NCI-H1694 treated with DMSO at 0.1 percent for 48 hours (cell line): ENCODE measurements around the gene DLL4.
"Not testable (repeated sequence)": the region's sequence is repeated elsewhere in the genome, so short reads cannot be mapped to it uniquely, and the experiment has no call there.

ENCODE experiments used
- DNase-seq: peaks from one replicate; lab custom pipeline; 2025; lab: John Stamatoyannopoulos, UW

DLL4 gene

DNA sequence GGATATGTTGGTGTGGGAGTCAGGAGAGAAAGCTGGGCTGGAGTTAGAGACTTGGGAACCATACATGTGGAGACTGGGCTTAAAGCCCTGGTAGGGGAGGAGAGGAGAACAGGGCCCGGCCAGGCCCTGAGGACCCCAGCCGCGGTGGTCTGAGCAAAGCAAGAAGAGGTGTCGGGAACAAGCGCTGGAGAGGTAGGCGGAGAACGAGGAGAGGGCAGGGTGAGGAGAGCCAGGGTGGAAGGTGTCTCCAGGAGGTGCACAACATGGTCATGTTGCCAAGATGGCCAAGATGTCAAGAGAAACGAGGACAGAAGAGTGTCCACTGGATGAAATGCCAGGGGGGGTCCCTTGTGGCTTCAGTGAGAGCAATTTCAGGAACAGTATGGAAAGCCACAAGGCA, 29.6 kb downstream of the DLL4 start:
- no peak for DNase-seq

DNA sequence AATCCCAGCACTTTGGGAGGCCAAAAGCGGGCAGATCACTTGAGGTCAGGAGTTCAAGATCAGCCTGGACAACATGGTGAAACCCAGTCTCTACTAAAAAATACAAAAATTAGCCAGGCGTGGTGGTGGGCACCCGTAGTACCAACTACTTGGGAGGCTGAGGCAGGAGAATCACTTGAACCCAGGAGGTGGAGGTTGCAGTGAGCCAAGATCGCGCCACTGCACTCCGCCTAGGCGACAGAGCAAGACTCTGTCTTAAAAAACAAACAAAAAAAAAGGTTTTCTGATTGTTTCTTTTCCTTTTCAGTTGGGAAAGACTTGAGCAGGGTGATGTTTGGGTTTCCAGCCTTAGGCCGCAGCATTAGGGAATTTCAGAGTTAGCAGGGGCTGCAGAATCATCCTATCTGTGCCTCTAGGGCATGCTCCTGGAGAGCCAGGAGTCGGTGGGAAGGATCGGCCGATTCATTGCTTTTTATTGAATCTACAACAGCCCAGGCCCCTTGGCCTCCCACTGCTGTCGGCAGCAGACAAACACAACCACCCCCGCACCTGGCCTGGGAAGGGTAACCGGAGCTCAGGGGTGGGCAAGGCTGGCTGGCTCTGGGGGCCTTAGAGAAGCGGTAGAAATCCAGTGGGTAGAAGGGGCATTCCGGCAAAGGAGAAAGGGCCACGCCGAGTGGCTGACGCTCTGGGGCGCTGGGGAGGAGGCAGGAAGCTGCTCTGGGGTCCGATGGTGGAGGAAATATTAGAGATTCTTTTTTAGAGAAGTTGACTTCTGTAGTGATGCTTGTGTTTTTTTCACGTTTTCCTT, 30.4 kb downstream of the DLL4 start:
- no peak for DNase-seq

DNA sequence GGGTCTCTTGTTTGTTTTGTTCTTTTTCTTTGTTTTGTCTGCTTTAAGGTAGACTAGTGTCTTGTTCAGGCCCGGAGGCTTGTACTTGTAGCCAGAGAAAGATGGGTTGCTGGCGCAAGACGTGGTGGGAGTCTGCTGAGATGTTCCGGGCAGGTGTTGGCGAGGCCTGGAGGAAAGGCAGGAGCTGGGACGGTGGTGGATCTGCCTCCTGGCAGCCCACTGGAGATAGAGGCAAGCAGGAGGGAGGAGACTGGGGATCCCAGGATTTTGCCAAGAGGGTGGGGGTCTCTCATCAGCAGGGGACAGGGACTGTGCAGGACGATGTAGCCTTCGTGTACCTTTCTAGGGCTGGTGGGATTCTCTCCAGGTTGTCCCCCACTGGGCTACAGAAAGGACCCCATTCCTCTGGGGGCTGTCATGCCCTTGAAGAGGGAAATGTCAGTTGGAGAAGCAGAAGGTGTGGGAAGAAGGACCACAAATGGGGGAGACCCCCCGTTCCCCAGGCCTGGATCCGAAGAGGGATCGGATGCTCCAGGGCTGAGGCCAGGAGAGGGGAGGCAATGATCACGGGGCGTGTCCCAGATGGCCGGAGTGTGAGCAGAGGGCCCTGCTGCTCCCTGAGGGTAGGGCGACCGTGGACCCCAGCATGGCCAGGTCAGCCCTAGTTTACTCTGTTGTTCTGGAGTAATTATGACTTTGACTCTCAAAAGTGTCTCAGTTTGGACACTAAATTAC, 31.2 kb downstream of the DLL4 start:
- no peak for DNase-seq

DNA sequence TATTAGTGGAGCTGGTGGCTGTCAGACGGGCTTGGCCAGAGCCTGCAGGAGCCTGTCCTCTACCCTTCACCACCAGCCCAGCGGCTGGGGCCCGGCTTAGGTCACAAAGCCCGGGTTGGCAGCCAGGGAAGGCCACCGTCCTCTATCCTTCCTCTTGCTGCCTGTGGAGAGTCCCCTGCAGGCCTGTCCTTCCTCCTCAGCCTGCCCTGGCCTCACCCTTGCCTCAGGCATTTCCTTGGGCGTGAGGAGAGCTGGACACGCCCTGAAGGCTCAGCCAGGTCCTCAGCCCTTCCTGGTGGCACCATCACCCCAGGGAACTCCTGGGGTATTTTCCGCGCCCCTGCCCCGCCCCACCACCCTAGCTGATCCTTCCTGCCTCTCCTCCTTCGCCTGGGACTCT, 31.8 kb downstream of the DLL4 start:
- DNase-seq: no peak

DNA sequence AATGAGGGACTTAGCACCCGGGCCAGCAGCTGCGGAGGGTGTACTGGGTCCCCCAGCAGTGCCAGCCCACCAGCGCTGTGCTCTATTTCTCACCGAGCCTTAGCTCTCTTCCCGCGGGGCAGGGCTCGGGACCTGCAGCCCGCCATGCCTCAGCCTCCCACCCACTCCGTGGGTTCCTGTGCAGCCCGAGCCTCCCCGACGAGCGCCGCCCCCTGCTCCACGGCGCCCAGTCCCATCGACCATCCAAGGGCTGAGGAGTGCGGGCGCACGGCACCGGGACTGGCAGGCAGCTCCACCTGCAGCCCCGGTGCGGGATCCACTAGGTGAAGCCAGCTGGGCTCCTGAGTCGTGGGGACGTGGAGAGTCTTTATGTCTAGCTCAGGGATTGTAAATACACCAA, 32.6 kb downstream of the DLL4 start:
- not testable (repeated sequence) for DNase-seq

DNA sequence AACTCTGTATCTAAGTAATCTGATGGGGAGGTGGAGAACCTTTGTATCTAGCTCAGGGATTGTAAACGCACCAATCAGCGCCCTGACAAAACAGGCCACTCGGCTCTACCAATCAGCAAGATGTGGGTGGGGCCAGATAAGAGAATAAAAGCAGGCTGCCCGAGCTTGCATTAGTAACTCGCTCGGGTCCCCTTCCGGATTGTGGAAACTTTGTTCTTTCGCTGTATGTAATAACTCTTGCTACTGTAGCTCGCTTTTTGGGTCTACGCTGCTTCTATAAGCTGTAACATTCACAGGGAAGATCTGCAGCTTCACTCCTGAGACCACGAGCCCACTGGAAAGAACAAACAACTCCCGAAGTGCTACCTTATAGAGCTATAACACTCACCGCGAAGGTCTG, 33.2 kb downstream of the DLL4 start:
- not testable (repeated sequence) for DNase-seq

DNA sequence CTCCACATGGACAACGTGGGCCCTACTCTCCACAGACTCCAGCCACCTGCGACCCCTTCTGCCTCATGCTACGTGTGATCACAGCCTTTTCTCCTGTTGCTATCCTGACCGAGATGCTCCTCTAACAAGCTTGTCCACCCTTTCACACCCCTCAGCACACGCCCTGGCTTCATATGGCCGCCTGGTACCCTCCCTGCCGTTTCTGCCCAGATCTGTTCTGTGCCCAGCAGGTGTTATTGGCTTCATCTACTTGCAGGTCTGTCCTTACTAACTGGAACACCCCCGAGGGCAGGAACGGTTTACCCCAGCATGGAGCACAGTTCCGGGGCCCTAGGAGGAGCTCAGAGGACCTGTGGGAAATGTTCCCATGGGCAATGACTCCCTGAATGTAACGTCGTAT, 34.1 kb downstream of the DLL4 start:
- no peak for DNase-seq

DNA sequence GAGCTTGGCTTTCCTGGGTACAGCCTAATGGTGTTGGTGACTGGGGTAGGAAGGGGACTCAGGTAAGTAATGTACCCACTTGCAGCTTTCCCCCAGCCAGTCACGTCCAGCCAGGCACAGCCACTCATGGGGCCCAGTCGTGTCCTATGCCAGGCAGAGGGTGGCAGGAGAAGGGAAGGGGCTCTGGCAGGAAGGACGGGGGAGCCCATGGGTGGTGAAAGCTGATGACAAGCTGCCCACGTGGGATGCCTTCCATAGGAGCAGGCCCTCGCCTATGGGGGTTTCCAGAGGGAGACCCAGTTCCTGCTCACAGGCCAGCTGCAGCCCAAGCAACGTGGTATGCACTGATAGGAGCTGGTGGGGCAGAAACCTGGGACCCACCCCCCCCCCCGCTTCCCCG, 34.9 kb downstream of the DLL4 start:
- no peak for DNase-seq

DNA sequence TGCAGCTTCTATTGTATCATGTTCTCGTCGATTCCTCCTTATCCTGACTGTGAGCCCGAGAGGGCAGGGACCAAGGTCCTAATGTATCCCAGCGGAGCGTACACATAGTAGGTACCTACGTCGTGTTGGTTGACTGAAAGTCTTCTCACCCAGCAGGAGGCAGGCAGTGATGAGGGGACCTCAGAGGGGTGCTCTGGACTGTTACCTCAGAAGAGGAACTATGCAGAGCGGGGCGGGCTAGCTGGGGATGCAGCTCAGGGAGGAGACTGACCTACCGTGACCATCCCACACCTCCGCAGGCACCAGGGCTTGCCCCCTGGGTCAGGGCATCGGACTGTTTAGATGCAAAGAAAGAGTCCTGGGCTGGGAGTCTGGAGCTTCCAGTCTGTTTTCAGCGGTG, 35.5 kb downstream of the DLL4 start:
- DNase-seq: no peak

DNA sequence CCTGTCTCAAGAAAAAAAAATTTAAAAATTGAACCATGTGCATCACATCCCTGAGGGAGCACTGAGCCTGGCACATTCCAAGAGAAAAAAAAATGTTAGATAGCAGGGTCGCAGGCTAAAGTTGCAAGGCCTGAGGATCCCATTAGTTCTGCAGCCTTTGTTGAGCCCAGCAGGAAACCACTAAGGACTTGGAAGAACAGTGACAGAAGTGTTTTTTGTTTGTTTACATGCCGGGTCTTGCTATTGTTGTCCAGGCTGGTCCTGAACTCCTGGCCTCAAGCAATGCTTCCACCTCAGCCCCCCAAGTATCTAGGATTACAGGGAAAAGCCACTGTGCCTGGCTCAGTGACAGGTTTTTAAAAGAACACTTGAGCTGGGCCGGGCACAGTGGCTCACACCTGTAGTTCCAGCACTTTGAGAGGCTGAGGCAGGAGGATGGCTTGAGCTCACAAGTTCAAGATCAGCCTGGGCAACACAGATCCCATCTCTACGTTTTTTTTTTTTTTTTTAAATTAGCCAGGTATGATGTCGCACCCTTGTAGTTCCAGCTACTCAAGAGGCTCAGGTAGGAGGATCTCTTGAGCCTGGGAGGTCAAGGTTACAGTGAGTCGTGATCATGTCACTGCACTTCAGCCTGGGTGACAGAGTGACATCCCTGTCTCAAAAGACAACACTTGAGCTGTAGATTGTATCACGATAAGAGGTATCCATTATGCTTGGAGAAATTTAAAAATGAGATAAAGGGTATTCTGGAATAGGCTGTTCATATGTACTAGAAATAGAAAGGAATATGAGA, 39.3 kb downstream of the DLL4 start:
- no peak for DNase-seq

DNA sequence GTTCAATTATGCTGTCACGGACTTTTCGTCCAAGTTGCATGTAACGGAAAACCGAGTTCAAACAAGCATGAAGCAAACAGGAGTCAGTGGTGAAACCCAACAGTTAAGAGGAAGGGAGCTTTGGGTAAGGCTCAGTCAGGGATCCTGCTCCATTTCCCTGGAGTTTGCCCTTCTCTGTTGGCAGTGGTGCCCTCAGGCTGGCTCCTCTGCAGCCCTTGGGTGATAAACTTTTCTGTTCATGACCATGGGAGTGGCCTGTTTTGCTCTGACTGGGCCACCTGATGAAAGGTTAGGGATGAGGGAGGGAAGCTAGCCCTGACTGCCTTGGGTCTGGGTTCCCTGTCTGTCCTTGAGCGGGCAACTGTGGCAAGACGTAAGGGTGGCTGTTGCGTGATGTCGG, 40.2 kb downstream of the DLL4 start:
- no peak for DNase-seq

DNA sequence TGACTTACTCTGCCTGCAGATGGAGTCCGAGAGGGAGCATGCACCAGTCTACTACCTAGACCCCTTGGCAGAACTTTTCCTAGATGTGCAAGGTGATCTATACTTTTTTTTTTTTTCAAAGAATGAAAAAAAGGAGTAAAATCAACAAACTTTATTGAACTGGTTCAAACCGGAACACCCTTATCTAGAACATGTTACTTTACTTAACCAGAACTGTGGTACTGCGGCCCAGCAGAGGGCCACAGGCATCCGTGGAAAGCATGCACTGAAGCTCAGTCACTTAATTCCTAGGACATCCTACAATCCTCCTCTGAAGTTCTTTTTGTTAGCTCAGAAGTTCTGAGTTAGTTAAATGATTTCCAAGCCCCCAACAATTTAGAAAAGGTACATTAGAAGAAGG, 45.7 kb downstream of the DLL4 start:
- no peak for DNase-seq

DNA sequence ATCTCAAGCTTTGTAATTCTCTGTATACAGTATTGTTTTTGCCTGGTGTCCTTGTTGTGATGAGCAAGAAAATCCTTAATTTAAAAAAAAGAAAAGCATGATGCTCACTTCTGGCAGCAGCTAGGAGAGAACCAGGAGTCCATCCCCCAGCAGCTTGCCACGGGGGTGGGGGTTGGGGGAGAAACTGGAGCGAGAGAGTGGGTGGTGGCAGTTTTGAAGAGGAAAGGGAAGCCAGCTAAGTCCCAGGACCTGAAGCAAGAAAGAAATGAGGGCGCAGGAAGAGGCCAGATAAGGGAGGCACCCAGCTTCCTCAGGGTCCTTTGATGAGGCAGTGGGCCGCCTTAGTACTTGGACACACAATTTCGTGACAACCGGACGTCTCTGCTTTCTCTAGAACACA, 47.7 kb downstream of the DLL4 start:
- no peak for DNase-seq

DNA sequence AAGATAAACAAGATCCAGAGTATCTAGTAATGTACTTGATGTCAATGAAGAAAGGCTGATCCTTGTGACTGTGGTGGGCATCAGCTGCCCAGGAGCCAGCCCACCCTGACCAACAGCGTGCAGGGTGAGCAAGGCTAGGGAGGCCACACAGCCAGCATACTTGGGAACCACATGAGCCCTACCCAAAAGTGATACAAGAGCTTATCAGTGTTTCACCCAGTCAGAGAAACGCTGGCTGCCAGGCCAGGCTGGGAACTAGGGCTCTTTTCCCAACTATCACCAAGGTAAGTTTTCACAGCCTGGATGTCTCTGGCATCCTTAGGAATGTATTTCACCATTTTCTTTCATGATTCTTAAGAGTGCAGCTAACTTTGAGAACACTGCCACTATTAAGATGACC, 49.0 kb downstream of the DLL4 start:
- DNase-seq: no peak

DNA sequence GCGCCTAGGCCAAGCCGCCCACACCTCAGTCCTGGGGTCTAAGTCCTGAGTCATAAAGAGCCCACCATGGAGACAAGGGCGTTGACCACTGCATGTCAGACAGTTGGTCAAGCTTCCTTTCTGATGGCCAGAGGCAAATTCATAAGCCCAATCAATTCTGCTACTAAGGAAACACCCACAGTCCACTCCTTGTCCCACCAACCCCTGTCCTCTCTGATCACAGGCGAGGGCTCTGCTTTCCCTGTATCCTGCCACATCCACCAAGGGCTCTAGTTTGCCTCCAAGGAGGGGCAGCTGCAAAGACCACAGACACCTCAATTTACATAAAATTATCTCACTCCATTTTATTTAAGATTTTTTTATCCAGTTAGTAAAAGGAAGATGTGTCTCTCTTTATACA, 49.4 kb downstream of the DLL4 start:
- DNase-seq: no peak

DNA sequence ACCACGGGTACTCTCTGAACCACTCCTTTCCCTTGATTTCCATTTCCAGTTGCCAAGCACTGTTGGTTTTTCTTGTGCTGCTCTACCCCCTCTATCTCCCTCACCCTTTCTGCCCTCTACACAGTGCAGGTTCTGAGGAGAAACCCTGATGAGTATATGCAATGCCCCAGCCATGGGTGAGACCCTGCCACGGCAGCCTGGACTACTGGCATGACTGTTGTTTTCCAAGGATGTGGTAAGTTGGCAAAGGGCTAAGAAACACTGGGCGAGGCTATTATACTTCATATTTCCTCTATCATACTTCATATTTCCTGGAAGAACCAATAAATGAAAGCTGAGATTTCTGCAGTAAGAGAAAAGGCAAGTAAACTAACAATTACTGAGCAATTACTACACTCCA, 52.0 kb downstream of the DLL4 start:
- DNase-seq: no peak

DNA sequence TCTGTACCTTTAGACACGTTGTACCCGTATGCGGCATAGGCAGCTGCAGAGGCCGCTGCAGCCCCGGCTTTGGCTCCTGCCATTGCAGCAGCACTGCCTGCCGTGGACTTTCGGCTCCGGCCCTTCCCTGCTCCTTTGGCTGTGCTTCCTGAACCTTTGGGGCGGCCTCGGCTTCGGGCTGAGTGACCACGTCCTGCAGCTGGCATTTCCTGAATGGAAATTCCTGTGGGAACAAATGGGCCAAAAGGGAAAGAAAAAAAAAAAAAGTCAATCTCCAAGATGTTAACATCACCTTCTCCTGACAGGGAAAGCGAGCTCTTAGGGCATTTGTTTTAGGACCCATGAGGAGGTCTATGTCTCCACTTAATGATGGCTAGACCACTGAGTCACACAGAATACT, 53.7 kb downstream of the DLL4 start:
- DNase-seq: no peak

DNA sequence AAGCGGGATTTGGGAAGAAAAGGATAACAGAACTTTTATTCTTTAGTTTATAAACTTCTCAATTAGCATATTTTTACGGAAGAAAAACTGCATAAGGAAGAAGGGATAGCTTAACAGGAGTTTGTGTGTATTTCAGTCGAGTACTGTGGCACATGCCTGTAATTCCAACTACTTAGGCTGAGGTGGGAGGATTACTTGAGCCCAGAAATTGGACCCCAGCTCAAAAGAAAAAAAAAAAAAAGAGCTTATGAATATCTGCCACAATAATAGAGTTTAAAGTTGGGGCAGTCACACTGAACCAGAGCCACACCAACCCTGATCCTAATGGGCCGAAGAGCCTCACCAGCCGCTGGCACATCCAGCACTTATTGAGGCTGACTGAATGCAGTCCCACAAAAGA, 55.3 kb downstream of the DLL4 start:
- no peak for DNase-seq

DNA sequence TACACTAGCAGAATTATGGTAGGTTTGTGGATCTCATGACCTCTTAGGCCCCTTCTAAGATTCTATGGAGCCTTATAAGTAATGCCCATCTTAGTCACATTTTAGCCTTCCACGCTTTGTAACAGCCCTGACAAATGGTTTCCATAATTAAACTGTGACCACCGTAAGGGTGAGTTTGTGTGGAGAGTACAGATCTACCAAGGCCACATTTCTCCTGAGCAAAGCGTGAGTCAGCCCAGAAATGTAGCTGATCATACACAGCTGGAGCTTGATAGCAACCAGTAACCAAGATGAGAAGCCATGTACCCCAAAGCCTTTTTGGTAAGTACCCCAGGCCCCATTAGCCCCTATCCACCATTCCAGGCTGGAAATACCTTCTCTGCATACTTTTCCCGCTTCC, 55.8 kb downstream of the DLL4 start:
- no peak for DNase-seq

DNA sequence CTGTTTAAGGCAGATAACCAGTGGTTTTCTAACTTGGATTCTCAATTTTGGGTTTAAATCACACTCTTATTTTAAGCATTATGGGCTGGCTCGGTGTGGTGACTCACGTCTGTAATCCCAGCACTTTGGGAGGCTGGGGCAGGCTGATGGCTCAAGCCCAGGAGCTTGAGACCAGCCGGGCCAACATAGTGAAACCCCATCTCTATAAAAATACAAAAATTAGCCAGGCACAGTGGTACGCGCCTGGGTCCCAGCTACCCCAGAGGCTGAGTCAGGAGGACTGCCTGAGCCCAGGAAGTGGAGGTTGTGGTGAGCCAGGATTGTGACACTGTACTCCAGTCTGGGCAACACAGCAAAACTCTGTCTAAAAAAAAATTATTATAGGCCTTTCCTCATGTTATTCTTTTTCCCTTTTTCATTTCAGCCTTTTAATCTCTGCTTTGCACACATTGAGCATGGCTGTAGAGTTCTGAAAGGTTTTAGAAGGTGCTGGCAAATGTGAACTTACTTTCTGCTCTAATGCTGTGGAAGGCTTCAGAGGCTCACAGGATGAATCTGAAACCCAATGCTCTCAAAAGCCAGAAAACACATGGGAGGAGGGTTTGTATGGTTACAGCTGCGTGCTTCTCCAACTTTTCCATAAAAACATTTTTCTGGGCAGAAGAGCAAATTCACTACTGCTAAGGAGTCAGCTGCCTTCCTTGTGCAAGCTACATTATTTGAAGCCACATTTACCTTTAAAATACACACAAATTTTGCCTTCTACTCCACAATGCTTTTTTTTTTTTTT, 56.6 kb downstream of the DLL4 start:
- no peak for DNase-seq

DNA sequence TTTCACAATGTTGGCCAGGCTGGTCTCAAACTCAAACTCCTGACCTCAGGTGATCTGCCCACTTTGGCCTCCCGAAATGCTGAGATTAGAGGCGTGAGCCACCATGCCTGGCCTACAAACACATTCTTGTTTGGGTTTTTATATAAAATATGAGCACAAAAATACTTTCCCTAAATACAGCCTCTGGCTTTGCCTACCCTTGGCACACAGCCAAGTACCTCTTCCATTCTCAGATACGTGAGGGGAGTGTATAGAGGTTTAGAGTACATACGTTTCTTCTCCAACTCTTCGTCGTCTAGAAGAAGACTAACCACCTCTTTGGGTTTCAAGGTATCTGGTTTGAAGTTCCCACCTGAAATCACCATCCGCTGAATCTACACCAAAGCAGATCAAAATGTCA, 57.7 kb downstream of the DLL4 start:
- no peak for DNase-seq

DNA sequence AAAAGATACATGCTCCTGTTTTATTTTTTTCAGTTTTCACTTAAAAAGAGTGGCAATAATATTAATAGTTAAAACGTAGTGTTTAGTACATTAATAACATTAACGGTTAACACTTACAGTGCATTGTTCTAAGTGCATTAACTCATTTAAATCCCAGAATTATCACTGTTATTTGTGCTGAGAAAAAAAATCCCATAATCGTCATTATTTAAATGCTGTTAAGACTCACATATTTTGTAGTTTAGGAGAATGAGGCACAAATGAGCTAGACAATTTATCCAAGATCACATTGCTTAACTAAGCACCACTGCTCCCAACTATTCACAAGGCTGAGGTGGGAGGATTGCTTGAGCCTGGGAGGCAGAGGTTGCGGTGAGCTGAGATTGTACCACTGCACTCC, 59.0 kb downstream of the DLL4 start:
- no peak for DNase-seq
